ENCODE data around the gene NCKAP5.

The NCKAP5 gene

DNA sequence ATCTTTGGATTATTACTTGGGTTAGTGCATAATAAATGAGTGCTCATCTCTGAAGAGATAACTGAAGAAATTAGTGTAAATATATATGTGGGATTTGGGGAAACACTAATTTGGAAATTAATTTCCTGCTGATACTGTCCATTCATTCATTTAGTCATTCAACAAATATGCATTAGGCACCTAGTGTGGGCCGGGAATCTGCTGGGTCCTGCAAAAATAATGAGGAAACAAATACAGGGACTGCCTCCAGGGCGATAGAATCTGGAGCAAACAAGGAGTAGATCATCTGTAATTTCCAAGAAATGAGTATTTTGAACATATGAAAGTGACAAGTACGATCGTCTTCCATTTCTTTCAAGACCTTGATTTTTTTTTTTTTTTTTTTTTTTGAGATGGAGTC is 694.5 kb downstream of the NCKAP5 start:
- ATAC-seq: no peak
- no peak overlapping the region for H3K4me3 Mint-ChIP-seq
- H3K9me3 Mint-ChIP-seq: peaks cover 0 to 9% of the 10 kb centered on the region in 2 donors
- no peak overlapping the region for H3K27ac Mint-ChIP-seq
- H3K27me3 Mint-ChIP-seq: no peaks in the 10 kb centered on the region
- no peaks in the 10 kb centered on the region for H3K4me1 Mint-ChIP-seq
- no peak for DNase-seq

DNA sequence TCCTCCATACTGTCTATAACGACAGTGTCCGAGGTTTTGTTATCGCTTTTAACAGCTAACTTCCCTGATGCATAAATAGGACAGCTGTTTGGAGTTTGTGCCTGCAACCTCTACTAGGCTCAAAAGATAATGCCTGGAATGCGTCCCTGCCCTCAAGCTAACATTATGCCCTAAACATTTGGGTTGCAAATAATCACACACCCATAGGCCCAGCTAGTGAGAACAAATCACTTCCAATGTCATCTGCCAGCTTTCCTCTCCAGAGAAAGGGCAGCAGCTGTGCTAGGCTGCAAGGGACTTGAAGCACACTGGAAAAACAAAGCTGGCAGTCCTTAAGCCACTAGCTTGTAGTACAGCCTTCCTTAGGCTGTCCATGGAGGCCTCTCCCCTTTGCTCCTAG is 696.4 kb downstream of the NCKAP5 start:
- DNase-seq (no peak), ATAC-seq (no peak)
- Mint-ChIP-seq H3K4me1 (no peaks in the 10 kb centered on the region), H3K27me3 (no peaks in the 10 kb centered on the region), H3K27ac (no peak overlapping the region), H3K9me3 (no peaks in the 10 kb centered on the region), H3K4me3 (no peak overlapping the region)

DNA sequence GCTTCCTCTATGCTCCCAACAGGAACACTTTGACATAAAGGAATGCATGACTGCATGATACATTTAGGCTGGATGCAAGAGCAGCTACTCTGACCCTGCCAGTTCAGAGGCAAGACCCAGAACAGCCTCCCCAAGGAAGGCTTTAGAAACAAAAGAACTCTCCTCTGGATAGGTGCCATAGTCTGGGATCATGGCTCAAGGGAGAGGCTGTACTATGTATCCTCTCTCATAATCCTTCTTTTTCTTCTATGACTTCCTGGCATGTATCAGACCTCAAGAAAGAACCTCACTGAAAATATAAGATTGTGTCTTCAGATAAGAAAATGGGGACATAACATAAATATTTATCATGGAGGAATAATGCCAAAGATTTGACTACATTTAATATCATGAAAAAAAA is 704.3 kb downstream of the NCKAP5 start:
- ATAC-seq: no peak
- no peaks in the 10 kb centered on the region for H3K9me3 Mint-ChIP-seq
- no peaks in the 10 kb centered on the region for H3K4me1 Mint-ChIP-seq

DNA sequence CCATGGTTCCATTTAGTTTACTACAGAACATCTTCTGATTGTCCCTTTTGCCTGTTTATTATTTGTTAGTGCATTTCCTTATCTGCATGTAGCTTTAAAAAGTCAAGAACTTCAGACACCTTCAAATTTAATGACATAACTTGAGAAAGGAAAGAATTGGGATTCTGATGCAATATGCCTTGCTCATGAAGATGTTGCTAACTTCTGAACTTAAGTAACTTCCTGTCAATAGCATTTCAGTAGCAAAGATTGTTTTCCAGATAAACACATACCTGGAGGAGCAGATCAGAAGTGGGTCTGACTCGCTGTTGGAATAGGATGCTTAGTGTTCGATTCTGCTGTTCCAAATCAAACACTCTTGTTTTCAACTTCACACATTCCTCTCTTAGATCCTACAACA is 708.0 kb downstream of the NCKAP5 start:
- H3K4me1 Mint-ChIP-seq: no peaks in the 10 kb centered on the region
- no peaks in the 10 kb centered on the region for H3K27me3 Mint-ChIP-seq
- DNase-seq: no peak
- H3K9me3 Mint-ChIP-seq: no peaks in the 10 kb centered on the region
- no peak overlapping the region for H3K4me3 Mint-ChIP-seq
- ATAC-seq: no peak
- no peak overlapping the region for H3K27ac Mint-ChIP-seq

More for the DNA sequence above, 704.3 kb downstream of the NCKAP5 start:
- no peaks in the 10 kb centered on the region for H3K27me3 Mint-ChIP-seq
- no peak overlapping the region for H3K4me3 Mint-ChIP-seq
- DNase-seq: no peak
- no peak overlapping the region for H3K27ac Mint-ChIP-seq

DNA sequence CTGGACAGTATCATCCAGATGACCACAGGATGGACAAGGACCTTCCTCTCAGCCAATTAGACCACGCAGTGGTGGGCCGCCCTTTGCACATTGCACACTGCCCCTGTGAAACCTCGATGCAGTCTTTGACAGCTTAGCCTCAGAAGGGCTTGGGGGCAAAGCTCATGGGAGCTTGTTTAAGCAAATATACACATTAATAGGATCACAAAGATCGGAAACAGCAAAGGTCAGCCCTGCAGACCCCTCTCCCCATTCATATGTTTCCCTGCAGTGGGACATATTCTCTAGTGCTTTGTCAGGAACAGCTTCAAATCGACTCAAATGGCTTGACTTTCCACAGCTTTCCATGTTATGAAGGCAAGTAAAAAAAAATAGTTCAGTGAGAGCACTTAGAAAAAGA is 708.7 kb downstream of the NCKAP5 start:
- Mint-ChIP-seq H3K4me1 (no peaks in the 10 kb centered on the region), H3K27ac (no peak overlapping the region), H3K4me3 (no peak overlapping the region), H3K9me3 (no peaks in the 10 kb centered on the region), H3K27me3 (no peaks in the 10 kb centered on the region)
- DNase-seq (no peak), ATAC-seq (no peak)

DNA sequence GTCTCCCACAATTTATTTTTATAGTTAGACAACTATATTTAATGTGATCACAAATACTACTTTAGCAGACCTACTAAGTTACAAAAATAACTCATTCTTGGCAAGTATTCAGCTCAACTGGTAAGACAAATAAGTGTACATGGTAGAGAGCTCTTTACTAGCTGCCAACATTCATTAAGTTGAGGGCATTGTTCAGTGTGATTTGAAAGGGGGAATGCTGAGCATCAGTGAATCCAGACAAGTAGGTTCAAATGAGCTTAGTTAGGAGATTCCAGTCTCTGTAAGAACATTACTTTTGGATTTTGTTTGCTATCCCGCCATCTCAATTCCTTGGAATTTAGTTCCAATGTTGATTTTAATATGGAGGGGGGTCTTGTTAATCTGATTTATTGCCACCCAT is 710.9 kb downstream of the NCKAP5 start:
- Mint-ChIP-seq H3K9me3 (no peaks in the 10 kb centered on the region), H3K4me1 (no peaks in the 10 kb centered on the region), H3K27me3 (no peaks in the 10 kb centered on the region), H3K4me3 (no peak overlapping the region), H3K27ac (no peak overlapping the region)
- no peak for DNase-seq
- ATAC-seq: no peak

DNA sequence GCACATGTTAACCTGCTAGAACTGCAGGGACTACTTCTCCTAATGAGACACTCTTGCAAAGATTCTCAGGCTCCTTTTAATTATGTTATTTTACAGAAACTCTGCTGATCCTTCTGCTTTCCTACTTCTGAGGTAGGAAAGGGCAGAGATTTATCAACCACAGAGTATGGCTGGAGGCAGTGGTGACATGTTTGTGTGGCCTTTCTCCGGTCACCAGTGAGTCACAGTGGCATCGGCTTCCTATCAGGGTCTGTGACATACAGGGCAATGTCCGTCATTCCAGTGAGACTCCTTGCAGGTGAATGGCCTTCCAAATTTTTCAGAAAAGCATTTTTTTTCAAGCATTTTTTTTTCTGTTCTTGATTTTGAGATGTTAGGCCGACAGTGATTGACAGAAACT is 717.6 kb downstream of the NCKAP5 start:
- ATAC-seq (no peak), DNase-seq (no peak)
- no peaks in the 10 kb centered on the region for H3K9me3 Mint-ChIP-seq
- H3K27me3 Mint-ChIP-seq: no peaks in the 10 kb centered on the region
- H3K27ac Mint-ChIP-seq: no peak overlapping the region
- H3K4me3 Mint-ChIP-seq: no peak overlapping the region
- no peaks in the 10 kb centered on the region for H3K4me1 Mint-ChIP-seq

DNA sequence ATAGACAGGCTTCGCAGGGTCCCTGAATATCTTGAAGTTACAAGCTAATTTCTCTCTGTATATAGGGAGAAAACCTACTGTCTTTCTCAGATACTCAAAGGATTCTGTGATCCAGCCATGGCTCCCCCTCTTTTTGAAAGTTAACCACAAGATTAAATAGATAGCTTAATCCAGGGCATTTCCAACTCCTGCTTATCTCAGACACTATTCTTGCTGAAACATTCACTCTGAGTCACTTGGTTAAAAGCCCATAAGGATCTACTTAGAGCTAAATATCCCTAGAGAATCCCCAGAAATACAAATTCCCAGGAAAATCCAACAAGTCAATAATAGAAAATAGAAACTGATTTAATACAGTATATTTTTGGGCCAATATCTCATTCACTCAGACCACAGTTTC is 719.1 kb downstream of the NCKAP5 start:
- H3K9me3 Mint-ChIP-seq: no peaks in the 10 kb centered on the region
- ATAC-seq: no peak
- no peaks in the 10 kb centered on the region for H3K4me1 Mint-ChIP-seq
- DNase-seq: no peak
- H3K27ac Mint-ChIP-seq: no peak overlapping the region
- H3K27me3 Mint-ChIP-seq: no peaks in the 10 kb centered on the region
- no peak overlapping the region for H3K4me3 Mint-ChIP-seq

DNA sequence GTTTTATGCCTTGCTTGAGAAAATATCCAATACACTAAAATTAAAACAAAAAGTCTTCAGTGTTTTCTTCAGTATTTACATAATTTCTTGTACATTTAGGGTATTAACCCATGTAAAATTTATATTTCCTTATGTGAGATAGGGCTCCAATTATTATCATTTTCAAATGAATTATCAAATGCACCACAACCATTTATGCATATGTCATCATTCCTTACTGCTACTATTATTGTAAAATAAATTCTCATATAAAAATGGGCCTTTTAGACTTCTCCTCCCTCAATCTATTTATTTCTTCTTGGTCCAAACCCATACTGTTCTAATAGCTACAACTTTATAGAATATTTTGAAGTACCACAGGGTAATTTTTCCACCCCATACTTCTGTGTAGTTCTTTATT is 722.9 kb downstream of the NCKAP5 start:
- ATAC-seq (no peak), DNase-seq (no peak)
- Mint-ChIP-seq H3K9me3 (no peaks in the 10 kb centered on the region), H3K4me1 (no peaks in the 10 kb centered on the region), H3K27ac (no peak overlapping the region), H3K4me3 (no peak overlapping the region), H3K27me3 (no peaks in the 10 kb centered on the region)

DNA sequence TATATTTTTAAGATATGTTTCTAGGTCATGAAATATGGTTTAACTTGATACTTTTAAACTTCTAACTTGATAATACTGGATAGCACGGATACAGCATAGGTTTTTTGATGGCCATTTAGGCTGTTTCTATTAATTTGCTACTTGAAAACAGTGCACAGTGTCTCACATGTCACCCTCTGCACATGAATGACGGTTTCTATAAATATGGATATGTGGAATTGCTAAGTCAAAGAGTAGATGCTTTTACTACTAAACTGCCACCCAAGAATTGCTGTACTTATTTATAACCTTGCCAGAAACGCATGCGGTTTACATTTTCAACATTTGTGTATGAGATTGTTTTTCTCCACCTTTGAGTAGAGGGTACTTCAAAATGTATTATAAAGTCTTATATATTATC is 723.7 kb downstream of the NCKAP5 start:
- no peak overlapping the region for H3K27ac Mint-ChIP-seq
- ATAC-seq (no peak), DNase-seq (no peak)
- no peaks in the 10 kb centered on the region for H3K9me3 Mint-ChIP-seq
- no peak overlapping the region for H3K4me3 Mint-ChIP-seq
- H3K4me1 Mint-ChIP-seq: no peaks in the 10 kb centered on the region
- no peaks in the 10 kb centered on the region for H3K27me3 Mint-ChIP-seq

DNA sequence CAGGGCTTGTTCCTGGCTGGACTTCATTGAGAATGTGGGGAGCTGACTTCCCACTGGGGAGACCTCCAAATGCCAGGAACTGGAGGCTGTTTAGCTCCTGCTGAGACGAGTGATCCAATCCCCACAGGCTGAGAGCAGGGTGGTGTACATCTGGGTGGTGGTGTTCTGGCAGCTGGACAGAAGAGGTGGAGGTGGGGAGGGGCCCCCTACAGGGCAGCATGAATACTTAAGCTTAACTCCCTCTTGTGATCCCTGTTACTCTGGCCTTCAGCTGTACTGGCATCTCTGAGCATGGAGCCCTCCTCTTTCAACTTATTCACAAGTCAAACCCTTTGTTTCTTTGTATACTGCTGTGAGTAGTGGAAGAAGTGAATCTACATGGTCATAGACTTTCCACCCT is 730.5 kb downstream of the NCKAP5 start:
- Mint-ChIP-seq H3K27ac (no peak overlapping the region), H3K9me3 (peaks cover 20 to 43% of the 10 kb centered on the region in 2 donors)
- no peak for ATAC-seq

DNA sequence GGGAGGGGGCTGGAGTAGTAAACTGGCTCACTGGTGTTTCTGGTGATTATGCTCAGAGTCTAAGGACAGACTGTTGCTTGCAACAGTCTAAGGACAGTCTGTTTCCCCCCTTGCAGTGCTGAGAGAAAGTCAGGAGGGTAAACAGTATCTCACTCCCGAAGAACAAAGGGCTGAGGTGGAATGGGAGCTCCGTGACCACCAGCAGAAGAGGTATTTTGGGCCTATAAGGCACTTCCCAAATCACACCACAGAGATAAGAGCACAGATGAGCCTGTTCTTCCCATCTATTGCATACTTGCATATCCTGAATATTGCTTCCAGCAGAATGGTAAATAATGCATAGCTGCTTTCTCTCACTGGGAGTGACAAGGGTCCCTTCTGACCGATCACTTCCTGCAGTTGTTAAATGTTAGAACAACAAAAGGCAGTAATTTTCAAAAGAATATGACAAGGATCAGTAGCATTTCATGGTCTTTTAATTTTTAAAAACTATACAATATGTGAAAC is 737.9 kb downstream of the NCKAP5 start:
- H3K27me3 Mint-ChIP-seq: no peaks in the 10 kb centered on the region
- no peak overlapping the region for H3K27ac Mint-ChIP-seq
- ATAC-seq (no peak), DNase-seq (no peak)
- peaks cover 19 to 24% of the 10 kb centered on the region in 2 donors for H3K9me3 Mint-ChIP-seq
- no peak overlapping the region for H3K4me3 Mint-ChIP-seq
- H3K4me1 Mint-ChIP-seq: no peaks in the 10 kb centered on the region

More for the DNA sequence above, 730.5 kb downstream of the NCKAP5 start:
- DNase-seq: no peak
- Mint-ChIP-seq H3K4me1 (no peaks in the 10 kb centered on the region), H3K4me3 (no peak overlapping the region), H3K27me3 (no peaks in the 10 kb centered on the region)

DNA sequence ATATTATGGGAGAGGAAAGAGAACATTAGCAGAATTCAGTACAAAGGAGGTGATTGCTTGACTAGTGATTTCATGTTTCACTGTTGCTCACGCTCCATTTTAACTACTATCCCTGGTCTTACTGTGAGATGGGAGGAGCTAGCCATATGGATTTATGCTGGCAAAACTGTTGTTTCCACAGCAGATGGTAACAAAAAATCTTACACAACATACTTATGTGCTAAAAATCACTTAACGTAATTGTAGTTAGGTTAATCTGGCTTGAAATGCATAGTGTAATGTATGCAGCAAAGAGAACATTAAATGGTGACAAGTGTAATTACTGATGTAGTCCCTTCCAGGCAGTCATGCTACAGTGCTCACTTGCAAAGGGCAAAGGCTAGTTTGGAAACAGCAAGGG is 742.7 kb downstream of the NCKAP5 start:
- DNase-seq (no peak), ATAC-seq (no peak)
- Mint-ChIP-seq H3K9me3 (peaks cover 7 to 11% of the 10 kb centered on the region in 2 donors), H3K27me3 (no peaks in the 10 kb centered on the region), H3K4me1 (no peaks in the 10 kb centered on the region), H3K4me3 (no peak overlapping the region), H3K27ac (no peak overlapping the region)

DNA sequence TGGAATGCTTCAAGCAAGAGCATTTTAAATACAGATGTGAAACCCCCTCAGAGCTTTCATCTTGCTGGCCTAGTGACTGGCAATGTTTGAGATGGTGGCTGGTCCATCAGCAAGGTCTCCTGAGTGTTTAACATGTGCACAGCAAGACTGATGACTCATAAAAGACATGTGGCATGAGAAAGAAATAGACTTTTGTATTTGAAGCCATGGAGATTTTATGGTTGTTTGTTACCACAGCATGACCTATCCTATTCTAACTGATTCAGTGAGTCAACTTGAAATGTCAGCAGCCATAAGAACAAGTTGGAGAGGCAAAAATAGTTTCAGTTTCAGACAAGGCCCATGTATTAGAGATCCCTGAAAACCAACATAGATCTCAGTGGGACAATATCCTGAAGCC is 743.5 kb downstream of the NCKAP5 start:
- no peak for ATAC-seq

DNA sequence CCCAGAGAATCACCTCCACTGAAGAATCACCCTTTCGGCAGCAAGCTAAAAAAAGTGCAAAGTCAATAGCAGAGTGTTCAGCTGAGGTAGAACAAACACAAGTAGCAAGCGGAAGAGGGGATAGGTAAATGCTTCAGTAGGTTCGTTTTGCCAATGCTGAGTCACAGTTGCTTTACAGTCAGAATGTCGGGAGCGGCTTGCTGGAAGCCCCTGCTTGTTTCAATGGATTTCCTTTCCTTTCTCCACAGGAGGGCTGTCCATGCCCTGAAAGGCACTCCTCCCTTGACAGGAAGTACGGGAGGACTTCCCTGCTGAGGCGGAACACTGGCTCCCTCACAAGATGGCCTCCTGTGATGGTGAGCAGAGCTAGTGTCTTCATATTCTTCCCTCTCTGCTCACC is 752.0 kb downstream of the NCKAP5 start:
- H3K9me3 Mint-ChIP-seq: peaks cover 5 to 6% of the 10 kb centered on the region in 2 donors
- no peaks in the 10 kb centered on the region for H3K4me1 Mint-ChIP-seq
- no peak for ATAC-seq
- H3K4me3 Mint-ChIP-seq: no peak overlapping the region
- no peak overlapping the region for H3K27ac Mint-ChIP-seq
- DNase-seq: no peak
- no peaks in the 10 kb centered on the region for H3K27me3 Mint-ChIP-seq

More for the DNA sequence above, 743.5 kb downstream of the NCKAP5 start:
- Mint-ChIP-seq H3K9me3 (peaks cover 6 to 7% of the 10 kb centered on the region in 2 donors), H3K4me1 (no peaks in the 10 kb centered on the region), H3K27ac (no peak overlapping the region), H3K4me3 (no peak overlapping the region), H3K27me3 (no peaks in the 10 kb centered on the region)
- DNase-seq: no peak

DNA sequence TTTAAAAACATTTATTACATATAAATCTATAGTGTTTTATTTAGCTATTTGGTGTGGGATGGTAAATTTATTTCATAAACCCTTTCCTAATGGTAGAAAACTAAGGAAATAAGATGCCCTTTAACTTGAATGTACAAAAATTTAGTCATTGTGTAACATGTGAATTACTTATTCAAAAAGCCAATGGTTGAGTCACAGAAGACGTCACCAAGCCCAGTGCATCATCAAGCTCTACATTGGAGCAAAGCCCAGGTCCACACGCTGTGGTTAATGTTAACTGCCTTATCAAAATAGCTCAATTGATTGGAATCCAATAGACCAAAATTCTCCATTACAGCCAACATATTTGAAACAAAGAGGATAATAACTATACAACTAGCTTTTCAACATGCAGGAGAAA is 752.7 kb downstream of the NCKAP5 start:
- DNase-seq (no peak), ATAC-seq (no peak)
- H3K27me3 Mint-ChIP-seq: no peaks in the 10 kb centered on the region
- H3K4me1 Mint-ChIP-seq: no peaks in the 10 kb centered on the region
- peaks cover 6 to 8% of the 10 kb centered on the region in 2 donors for H3K9me3 Mint-ChIP-seq
- H3K4me3 Mint-ChIP-seq: no peak overlapping the region
- H3K27ac Mint-ChIP-seq: no peak overlapping the region

DNA sequence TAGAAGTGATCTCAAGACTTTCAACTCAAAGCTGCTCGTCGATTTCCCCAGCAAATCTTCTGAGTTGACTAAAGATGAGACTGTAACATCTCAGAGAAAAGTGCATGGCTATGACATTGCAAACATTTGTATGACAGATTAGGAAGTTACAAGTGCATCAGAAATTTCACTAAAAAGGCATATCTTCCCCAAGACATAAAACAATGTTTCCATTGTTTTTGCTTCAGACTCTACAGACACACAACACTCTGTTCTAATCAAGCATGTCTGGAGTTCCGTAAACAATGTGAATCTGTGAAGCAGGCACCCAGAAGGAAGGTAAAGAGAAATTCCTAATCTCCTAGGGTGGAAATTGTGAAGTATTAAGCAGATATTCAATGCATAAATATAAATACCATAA is 753.6 kb downstream of the NCKAP5 start:
- ATAC-seq (no peak), DNase-seq (no peak)
- Mint-ChIP-seq H3K27ac (no peak overlapping the region), H3K4me1 (no peaks in the 10 kb centered on the region), H3K27me3 (no peaks in the 10 kb centered on the region), H3K9me3 (peaks cover 10 to 15% of the 10 kb centered on the region in 2 donors), H3K4me3 (no peak overlapping the region)
